WTC11 (cell line): ENCODE data around the gene PREB. TPM values are rescaled to one million over a fixed set of nuclear protein-coding genes. Genes with fewer than 3 reads are reported as not detected.

Experiments used
- ATAC-seq: fragments of 200-7000 bp; cut with Tn5 transposase; 2 replicates; pipeline ENCODE4 v1.10.0; 2021; ENCODE audit warnings: mild to moderate bottlenecking, moderate library complexity
- CTCF ChIA-PET: fragments of 300-600 bp; sonication (Branson Sonifier 250); formaldehyde crosslinking; loops from one replicate; lab custom pipeline; 2021; ENCODE audit warnings: antibody characterized with exemption; lab: Charles Lee
- POLR2A ChIA-PET: fragments of 350-600 bp; sonication (Branson Sonifier 250); formaldehyde crosslinking; loops from one replicate; lab custom pipeline; 2021; ENCODE audit warnings: antibody characterized with exemption; lab: Charles Lee
- DNase-seq: peaks from one replicate; pipeline ENCODE4 v3.0.0; 2021; ENCODE audit warnings: low spot score
- H3K27ac Mint-ChIP-seq: 2 replicates; pipeline ENCODE4 v1.8.0; 2021; ENCODE audit warnings: mixed read lengths
- H3K27me3 Mint-ChIP-seq: 2 replicates; pipeline ENCODE4 v1.8.0; 2021; ENCODE audit warnings: low read depth, mild to moderate bottlenecking, moderate library complexity, mixed read lengths
- H3K36me3 Mint-ChIP-seq: 2 replicates; pipeline ENCODE4 v1.8.0; 2021; ENCODE audit warnings: mixed read lengths
- H3K4me1 Mint-ChIP-seq: 2 replicates; pipeline ENCODE4 v1.8.0; 2022; ENCODE audit warnings: mixed read lengths
- H3K4me3 Mint-ChIP-seq: 2 replicates; pipeline ENCODE4 v1.8.0; 2021; ENCODE audit warnings: mild to moderate bottlenecking, moderate library complexity, mixed read lengths
- H3K9me3 Mint-ChIP-seq: 2 replicates; pipeline ENCODE4 v1.8.0; 2021; ENCODE audit warnings: mixed read lengths
- AR ChIP-seq: fragments of 250-450 bp; sonication (Bioruptor Pico); IDR thresholded peaks from 2 replicates; pipeline ENCODE4 v1.9.0; 2021; ENCODE audit warnings: mild to moderate bottlenecking
- CBFB ChIP-seq: sonication (generic); formaldehyde crosslinking; IDR thresholded peaks from 2 replicates; pipeline ENCODE4 v1.8.1; 2022; ENCODE audit warnings: mild to moderate bottlenecking, low read depth, missing genetic modification reagents
- CREM ChIP-seq: sonication (generic); formaldehyde crosslinking; IDR thresholded peaks from 2 replicates; pipeline ENCODE4 v1.8.1; 2022; ENCODE audit warnings: mild to moderate bottlenecking, missing genetic modification reagents, moderate library complexity
- IRF1 ChIP-seq: sonication (generic); formaldehyde crosslinking; IDR thresholded peaks from 2 replicates; pipeline ENCODE4 v1.8.0; 2023; ENCODE audit warnings: missing genetic modification reagents
- PREB ChIP-seq: sonication (generic); formaldehyde crosslinking; IDR thresholded peaks from 2 replicates; pipeline ENCODE4 v1.8.1; 2022; ENCODE audit warnings: mild to moderate bottlenecking, missing genetic modification reagents, moderate library complexity, borderline replicate concordance
- TCF7 ChIP-seq: sonication (generic); formaldehyde crosslinking; IDR thresholded peaks from 2 replicates; pipeline ENCODE4 v1.8.0; 2022; ENCODE audit warnings: mild to moderate bottlenecking, low read depth, missing genetic modification reagents, moderate library complexity
- TEAD4 ChIP-seq: sonication (generic); formaldehyde crosslinking; IDR thresholded peaks from 2 replicates; pipeline ENCODE4 v1.8.0; 2022; ENCODE audit warnings: mild to moderate bottlenecking, missing genetic modification reagents
- ZBTB21 ChIP-seq: sonication (generic); formaldehyde crosslinking; IDR thresholded peaks from 2 replicates; pipeline ENCODE4 v1.8.1; 2023; ENCODE audit warnings: mild to moderate bottlenecking, missing genetic modification reagents, borderline replicate concordance
- ZBTB43 ChIP-seq: sonication (generic); formaldehyde crosslinking; IDR thresholded peaks from 2 replicates; pipeline ENCODE4 v1.8.1; 2023; ENCODE audit warnings: mild to moderate bottlenecking, missing genetic modification reagents
- ZMAT4 ChIP-seq: fragments of 250-450 bp; sonication (Bioruptor Pico); IDR thresholded peaks from 2 replicates; pipeline ENCODE4 v1.9.0; 2021; ENCODE audit warnings: mild to moderate bottlenecking
- ZNF121 ChIP-seq: sonication (generic); formaldehyde crosslinking; IDR thresholded peaks from 2 replicates; pipeline ENCODE4 v1.8.0; 2023; ENCODE audit warnings: missing genetic modification reagents
- ZNF138 ChIP-seq: sonication (generic); formaldehyde crosslinking; conservative IDR thresholded peaks from 2 replicates; pipeline ENCODE4 v1.8.1; 2022; ENCODE audit warnings: mild to moderate bottlenecking, moderate library complexity, missing genetic modification reagents
- ZNF232 ChIP-seq: sonication (generic); formaldehyde crosslinking; IDR thresholded peaks from 2 replicates; pipeline ENCODE4 v1.8.0; 2022; ENCODE audit warnings: mild to moderate bottlenecking, missing genetic modification reagents
- ZNF425 ChIP-seq: fragments of 250-450 bp; sonication (Bioruptor Pico); conservative IDR thresholded peaks from 2 replicates; pipeline ENCODE4 v1.9.0; 2021; ENCODE audit warnings: mild to moderate bottlenecking
- ZNF512 ChIP-seq: sonication (generic); formaldehyde crosslinking; IDR thresholded peaks from 2 replicates; pipeline ENCODE4 v1.8.1; 2022; ENCODE audit warnings: missing genetic modification reagents, borderline replicate concordance
- total RNA-seq: library from RNA; stranded (reverse); gene quantifications from 3 replicates; pipeline ENCODE4 v1.2.3, GENCODE V29; 2021

The PREB gene
- total RNA-seq, 1 experiment from 2014 or later = 69.2 TPM

- Mint-ChIP-seq H3K9me3 (no peaks in the 10 kb centered on the region), H3K4me1 (no peaks in the 10 kb centered on the region), H3K27me3 (0 out of 2 replicates have a peak, but pooled peaks cover 5% of the 10 kb centered on the region)
- ATAC-seq = no peak; the same call in 1 of the 2 replicates
- CTCF ChIA-PET = interaction anchor here (0.7 to 3.9 kb wide), 5 partner anchors 22 to 178 kb away, joined by 3 to 39 read pairs (median 5); no protein-coding TSS in a partner anchor
- TF ChIP-seq ZNF425 (CRISPR knock-in tag) (no peak), ZBTB43 (CRISPR knock-in tag) (no peak), PREB (CRISPR knock-in tag) (no peak), ZNF512 (CRISPR knock-in tag) (no peak)
- TF ChIP-seq, all 79 proteins: peak for 0
- H3K36me3 Mint-ChIP-seq = no peaks in the 10 kb centered on the region
- DNase-seq = no peak
- no peak overlapping the region for H3K27ac Mint-ChIP-seq
- no peak overlapping the region for H3K4me3 Mint-ChIP-seq
- POLR2A ChIA-PET = interaction anchor here (0.8 to 1.2 kb wide), 2 partner anchors 39 to 100 kb away, joined by 3 to 4 read pairs; no protein-coding TSS in a partner anchor
Observed at GRCh38 chr2:27102329-27102728, 32.1 kb downstream of the PREB start.

GRCh38 chr2:27100036-27100435, 34.4 kb downstream of the PREB start:
- ATAC-seq = no peak
- no peaks in the 10 kb centered on the region for H3K9me3 Mint-ChIP-seq
- peaks cover 6% of the 10 kb centered on the region for H3K4me1 Mint-ChIP-seq
- H3K4me3 Mint-ChIP-seq = no peak overlapping the region
- H3K27me3 Mint-ChIP-seq = 0 out of 2 replicates have a peak, but pooled peaks cover 2% of the 10 kb centered on the region
- DNase-seq = no peak
- TF ChIP-seq ZMAT4 (CRISPR knock-in tag) = no peak
- TF ChIP-seq IRF1 = no peak
- TF ChIP-seq CREM = no peak
- no peak for TF ChIP-seq AR (CRISPR knock-in tag)
- no peak for TF ChIP-seq CBFB (CRISPR knock-in tag)
- TF ChIP-seq ZNF232 (CRISPR knock-in tag) = no peak
- TF ChIP-seq ZBTB21 (CRISPR knock-in tag) = no peak
- no peak for TF ChIP-seq ZNF121
- no peak for TF ChIP-seq ZNF425 (CRISPR knock-in tag)
- TF ChIP-seq TCF7 (CRISPR knock-in tag) = no peak
- no peak for TF ChIP-seq ZNF138 (CRISPR knock-in tag)
- no peak for TF ChIP-seq TEAD4
- no peak overlapping the region for H3K27ac Mint-ChIP-seq
- POLR2A ChIA-PET = no interaction called here
- CTCF ChIA-PET = interaction anchor here (1.0 to 3.9 kb wide), 8 partner anchors 12 to 202 kb away, joined by 3 to 39 read pairs (median 12); partner anchors contain the start of genes KHK and PREB
- H3K36me3 Mint-ChIP-seq = no peaks in the 10 kb centered on the region
